HEK293T (cell line): ENCODE data around the gene OVCA2.

Experiments used
- ARNT ChIP-seq: fragments of 450-650 bp; IDR thresholded peaks from 2 replicates; pipeline ENCODE4 v1.6.1; 2017; ENCODE audit warnings: mild to moderate bottlenecking
- BHLHE40 ChIP-seq: fragments of 450-650 bp; IDR thresholded peaks from 2 replicates; pipeline ENCODE4 v1.6.1; 2016; ENCODE audit warnings: mild to moderate bottlenecking, moderate library complexity, borderline replicate concordance
- ELF4 ChIP-seq: fragments of 450-650 bp; IDR thresholded peaks from 2 replicates; pipeline ENCODE4 v1.6.1; 2017; ENCODE audit warnings: antibody characterized with exemption
- FOXA1 ChIP-seq: fragments of 450-650 bp; IDR thresholded peaks from 2 replicates; pipeline ENCODE4 v1.6.1; 2016; ENCODE audit warnings: mild to moderate bottlenecking
- FOXK2 ChIP-seq: fragments of 450-650 bp; IDR thresholded peaks from 2 replicates; pipeline ENCODE4 v1.6.1; 2016; ENCODE audit warnings: mild to moderate bottlenecking
- FOXM1 ChIP-seq: fragments of 450-650 bp; IDR thresholded peaks from 2 replicates; pipeline ENCODE4 v1.6.1; 2017; ENCODE audit warnings: mild to moderate bottlenecking, borderline replicate concordance
- HDGF ChIP-seq: fragments of 450-650 bp; IDR thresholded peaks from 2 replicates; pipeline ENCODE4 v1.6.1; 2017; ENCODE audit warnings: antibody characterized with exemption, borderline replicate concordance
- LEF1 ChIP-seq: fragments of 450-650 bp; IDR thresholded peaks from 2 replicates; pipeline ENCODE4 v1.6.1; 2017; ENCODE audit warnings: mild to moderate bottlenecking, borderline replicate concordance
- NFRKB ChIP-seq: fragments of 450-650 bp; IDR thresholded peaks from 2 replicates; pipeline ENCODE4 v1.6.1; 2016; ENCODE audit warnings: mild to moderate bottlenecking, moderate library complexity
- PKNOX1 ChIP-seq: fragments of 450-650 bp; IDR thresholded peaks from 2 replicates; pipeline ENCODE4 v1.6.1; 2016
- SP1 ChIP-seq: fragments of 450-650 bp; IDR thresholded peaks from 2 replicates; pipeline ENCODE4 v1.6.1; 2017
- SUZ12 ChIP-seq: fragments of 450-650 bp; IDR thresholded peaks from 2 replicates; pipeline ENCODE4 v1.6.1; 2016; ENCODE audit warnings: mild to moderate bottlenecking
- TARDBP ChIP-seq: fragments of 450-650 bp; IDR thresholded peaks from 2 replicates; pipeline ENCODE4 v1.6.1; 2016
- ZNF384 ChIP-seq: fragments of 450-650 bp; IDR thresholded peaks from 2 replicates; pipeline ENCODE4 v1.6.1; 2016

- TF ChIP-seq HDGF (no peak), FOXM1 (no peak), SUZ12 (no peak), ELF4 (no peak), LEF1 (no peak), TARDBP (no peak), BHLHE40 (no peak), ARNT (no peak), SP1 (no peak), PKNOX1 (no peak), NFRKB (no peak), FOXA1 (no peak), FOXK2 (no peak), ZNF384 (no peak)
Observed at GRCh38 chr17:2062571-2063183, 20.9 kb downstream of the OVCA2 start.
